ENCODE results near the gene CEP112. TPM values are rescaled to one million over a fixed set of nuclear protein-coding genes. Genes with fewer than 3 reads are reported as not detected.

CEP112 gene
- total and polyA plus RNA-seq, 9 of the 15 experiments (the other 6 are each of a cell fraction or from before 2014, with no cell fraction given): 0.84 TPM; not detected in 8

GRCh38 chr17:66211047-66211810 lies 19.3 kb upstream of the CEP112 start:
- Histone ChIP-seq H3K4me1 (replicated peaks in 1 of 2; ENCODE audit: control insufficient read depth in 2 of 2, insufficient read depth in 2 of 2, low read length in 2 of 2) (no peaks in the 10 kb centered on the region), H2AFZ (ENCODE audit: low read depth, low read length) (no peak overlapping the region), H3K9me3 (replicated peaks; ENCODE audit: control insufficient read depth, insufficient read depth, low read depth, low read length) (no peaks in the 10 kb centered on the region), H4K20me1 (replicated peaks; ENCODE audit: control insufficient read depth, insufficient read depth, low read length) (no peaks in the 10 kb centered on the region), H3K9ac (ENCODE audit: insufficient read depth in 1 of 2, low read depth in 2 of 2, low read length in 2 of 2) (no peak overlapping the region), H3K27ac (ENCODE audit: extremely low read depth, low read depth, low read length) (no peak overlapping the region), H3K36me3 (ENCODE audit: control insufficient read depth, insufficient read depth, low read length) (no peaks in the 10 kb centered on the region), H3K9me1 (ENCODE audit: control insufficient read depth, insufficient read depth, low read length) (no peaks in the 10 kb centered on the region), H3K4me3 (no peak overlapping the region), H3K27me3 (ENCODE audit: control insufficient read depth in 2 of 2, insufficient read depth in 2 of 2, low read length in 2 of 2) (peaks cover 8 to 13% of the 10 kb centered on the region in 2 experiments; a peak in 4 of 5 replicates), H3K4me2 (ENCODE audit: insufficient read depth, low read length) (no peak overlapping the region), H3K79me2 (ENCODE audit: control insufficient read depth, insufficient read depth, low read length) (no peaks in the 10 kb centered on the region)
- DNase-seq (ENCODE audit: extremely low read depth in 1 of 4, low spot score in 3 of 4) (no peak), FAIRE-seq (no peak), ATAC-seq (no peak)
- ChIA-PET POLR2A (interaction anchor here (0.6 kb wide), 1 partner anchor 991 kb away, joined by 3 read pairs; no protein-coding TSS in a partner anchor), CTCF (ENCODE audit: low intra/inter-chr PET ratio) (no interaction called here)
- 1% methylated on average over 9 of the region's 9 CpGs for WGBS (ENCODE audit: insufficient coverage, low coverage, missing lambda C conversion rate)
- no TSS peak for BruUV-seq (replicated peaks)
- intact Hi-C loops (cut with micrococcal nuclease): no loop called here
- in situ Hi-C loops (cut with MboI): no loop called here
- TF ChIP-seq ZNF282 (CRISPR knock-in tag; IDR thresholded peaks at IDR 0.05): no peak
- TF ChIP-seq CBFA2T3 (IDR thresholded peaks at IDR 0.05): no peak
- no peak for TF ChIP-seq ZNF274 (IDR thresholded peaks at IDR 0.05; ENCODE audit: borderline replicate concordance, low read depth, low read length)
- TF ChIP-seq NCOA6 (IDR thresholded peaks at IDR 0.05): no peak
- no peak for TF ChIP-seq BCL6 (CRISPR knock-in tag; IDR thresholded peaks at IDR 0.05)
- TF ChIP-seq BCLAF1 (IDR thresholded peaks at IDR 0.05; ENCODE audit: borderline replicate concordance in 1 of 2, control insufficient read depth in 1 of 2, low read depth in 2 of 2, low read length in 1 of 2): no peak
- TF ChIP-seq CTCFL (IDR thresholded peaks at IDR 0.05; ENCODE audit: borderline replicate concordance, insufficient read depth, low read depth, low read length, poor library complexity, severe bottlenecking): no peak
- TF ChIP-seq MAX (CRISPR knock-in tag; IDR thresholded peaks at IDR 0.05): no peak
